ENCODE measurements around the gene HSPG2. TPM values are rescaled to one million over a fixed set of nuclear protein-coding genes. Genes with fewer than 3 reads are reported as not detected.
"Not testable (repeated sequence)": the region's sequence is repeated elsewhere in the genome, so short reads cannot be mapped to it uniquely, and the experiment has no call there.

The HSPG2 gene
- total and polyA plus RNA-seq, 10 of the 15 experiments (the other 5 are each of a cell fraction or from before 2014, with no cell fraction given): 0.30 to 3.4 (median 0.73) TPM; not detected in 2

DNA sequence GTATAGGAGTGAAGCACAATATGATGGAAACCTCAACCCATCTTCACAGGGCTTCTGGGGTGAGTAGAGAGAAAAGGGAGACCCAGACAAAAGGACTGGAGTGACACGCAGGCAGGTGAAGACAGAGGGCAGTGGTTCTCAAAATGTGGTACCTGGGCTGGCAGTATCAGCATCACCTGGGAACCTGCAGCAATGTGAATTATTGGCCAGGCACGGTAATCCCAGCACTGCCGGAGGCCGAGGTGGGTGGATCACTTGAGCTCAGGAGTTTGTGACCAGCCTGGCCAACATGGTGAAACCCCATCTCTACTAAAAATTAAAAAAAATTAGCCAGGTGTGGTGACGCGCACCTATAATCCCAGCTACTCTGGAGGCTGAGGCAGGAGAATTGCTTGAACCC is 45.0 kb upstream of the HSPG2 start:
- H2AFZ ChIP-seq (ENCODE audit: control insufficient read depth, low read depth, low read length); H3K27me3 ChIP-seq (replicated peaks in 1 of 2; ENCODE audit: control insufficient read depth in 2 of 2, insufficient read depth in 2 of 2, low read length in 1 of 2); H3K27ac ChIP-seq (ENCODE audit: control insufficient read depth, insufficient read depth); POLR2A ChIA-PET; intact Hi-C loops (cut with micrococcal nuclease; ENCODE audit: unreplicated experiment); SMC1A ChIA-PET (ENCODE audit: uncharacterized antibody, unreplicated experiment); DNase-seq (ENCODE audit: low read depth, low spot score); H3K4me1 ChIP-seq (ENCODE audit: control insufficient read depth, insufficient read depth, low read length); H3K4me2 ChIP-seq (ENCODE audit: control insufficient read depth, insufficient read depth); H4K20me1 ChIP-seq (ENCODE audit: control insufficient read depth, insufficient read depth); FAIRE-seq; H3K36me3 ChIP-seq (ENCODE audit: control insufficient read depth in 2 of 2, insufficient read depth in 2 of 2, low read length in 1 of 2); H3K4me3 ChIP-seq; H3K9ac ChIP-seq (ENCODE audit: control insufficient read depth, insufficient read depth, low read length); in situ Hi-C loops (cut with MboI); RAD21 ChIA-PET (ENCODE audit: unreplicated experiment); CTCF ChIA-PET; H3K9me3 ChIP-seq (replicated peaks; ENCODE audit: control insufficient read depth, insufficient read depth, low read length); H3K79me2 ChIP-seq (ENCODE audit: control insufficient read depth, insufficient read depth, low read length); BruUV-seq (replicated peaks); ATAC-seq: not testable (repeated sequence)
- WGBS (ENCODE audit: insufficient coverage, insufficient replicate concordance, low lambda C conversion rate, missing lambda C conversion rate): 64% methylated on average over 6 of the region's 6 CpGs

DNA sequence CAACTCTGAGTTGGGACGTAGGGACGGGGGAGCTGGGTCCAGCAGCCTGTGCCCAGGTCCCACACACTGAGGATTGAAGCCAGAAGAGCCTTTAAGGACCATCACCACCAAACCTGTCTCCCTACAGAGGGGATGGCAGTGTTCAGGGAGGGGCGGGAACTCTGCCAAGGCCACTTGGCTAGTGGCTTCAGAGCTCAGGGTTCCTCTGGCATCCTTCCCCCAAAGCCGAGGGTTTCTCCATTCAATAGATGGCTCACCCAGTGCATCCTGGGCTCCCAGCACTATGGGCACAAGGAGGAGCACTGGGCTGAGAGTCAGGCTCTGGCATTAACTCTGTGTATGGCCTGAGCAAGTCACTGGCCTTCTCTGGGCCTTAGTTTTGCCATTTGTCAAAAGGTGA is 44.1 kb upstream of the HSPG2 start:
- FAIRE-seq; H3K79me2 ChIP-seq (ENCODE audit: control insufficient read depth, insufficient read depth, low read length); DNase-seq (ENCODE audit: low read depth, low spot score); in situ Hi-C loops (cut with MboI); H3K4me2 ChIP-seq (ENCODE audit: control insufficient read depth, insufficient read depth); BruUV-seq (replicated peaks); H3K27ac ChIP-seq (ENCODE audit: control insufficient read depth, insufficient read depth); RAD21 ChIA-PET (ENCODE audit: unreplicated experiment); SMC1A ChIA-PET (ENCODE audit: uncharacterized antibody, unreplicated experiment); POLR2A ChIA-PET; H3K4me3 ChIP-seq; H2AFZ ChIP-seq (ENCODE audit: control insufficient read depth, low read depth, low read length); intact Hi-C loops (cut with micrococcal nuclease; ENCODE audit: unreplicated experiment); H3K27me3 ChIP-seq (replicated peaks in 1 of 2; ENCODE audit: control insufficient read depth in 2 of 2, insufficient read depth in 2 of 2, low read length in 1 of 2); H3K4me1 ChIP-seq (ENCODE audit: control insufficient read depth, insufficient read depth, low read length); ATAC-seq; H3K9ac ChIP-seq (ENCODE audit: control insufficient read depth, insufficient read depth, low read length); H3K36me3 ChIP-seq (ENCODE audit: control insufficient read depth in 2 of 2, insufficient read depth in 2 of 2, low read length in 1 of 2); H3K9me3 ChIP-seq (replicated peaks; ENCODE audit: control insufficient read depth, insufficient read depth, low read length); H4K20me1 ChIP-seq (ENCODE audit: control insufficient read depth, insufficient read depth): not testable (repeated sequence)
- 0% methylated on average over 2 of the region's 4 CpGs for WGBS (ENCODE audit: insufficient coverage, insufficient replicate concordance, low lambda C conversion rate, missing lambda C conversion rate)
- CTCF ChIA-PET: interaction anchor here (1.1 kb wide), 1 partner anchor 25 kb away, joined by 4 read pairs; no protein-coding TSS in a partner anchor

DNA sequence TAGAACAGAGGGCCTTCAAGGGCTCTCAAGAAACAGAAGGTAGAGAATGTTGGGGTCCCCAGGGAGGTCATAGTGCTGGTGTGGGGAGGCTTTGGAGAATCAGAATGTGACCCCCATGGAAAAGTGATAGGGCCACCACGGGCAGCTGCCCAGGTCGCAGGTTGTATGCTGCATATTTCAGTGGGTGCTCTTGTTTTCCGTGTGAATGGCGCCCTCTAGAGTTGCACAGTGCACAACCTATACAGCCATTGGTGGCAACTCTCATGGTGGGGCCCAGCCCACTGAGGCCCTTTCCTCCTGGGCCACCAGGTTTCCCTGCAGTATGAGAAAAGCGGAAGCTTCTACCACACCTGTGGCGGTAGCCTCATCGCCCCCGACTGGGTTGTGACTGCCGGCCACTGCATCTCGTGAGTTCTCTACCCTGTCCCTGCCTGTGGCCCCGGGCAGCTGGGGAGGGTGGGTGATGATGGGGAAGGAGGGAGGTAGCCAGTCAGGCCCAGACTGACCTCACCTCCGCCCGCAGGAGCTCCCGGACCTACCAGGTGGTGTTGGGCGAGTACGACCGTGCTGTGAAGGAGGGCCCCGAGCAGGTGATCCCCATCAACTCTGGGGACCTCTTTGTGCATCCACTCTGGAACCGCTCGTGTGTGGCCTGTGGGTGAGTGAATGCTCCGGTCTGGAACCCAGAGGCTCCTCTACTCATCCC is 43.6 kb upstream of the HSPG2 start:
- H3K27ac ChIP-seq (ENCODE audit: control insufficient read depth, insufficient read depth); DNase-seq (ENCODE audit: low read depth, low spot score); H3K9me3 ChIP-seq (replicated peaks; ENCODE audit: control insufficient read depth, insufficient read depth, low read length); H3K36me3 ChIP-seq (ENCODE audit: control insufficient read depth in 2 of 2, insufficient read depth in 2 of 2, low read length in 1 of 2); H3K4me2 ChIP-seq (ENCODE audit: control insufficient read depth, insufficient read depth); H3K79me2 ChIP-seq (ENCODE audit: control insufficient read depth, insufficient read depth, low read length); BruUV-seq (replicated peaks); H2AFZ ChIP-seq (ENCODE audit: control insufficient read depth, low read depth, low read length); H3K27me3 ChIP-seq (replicated peaks in 1 of 2; ENCODE audit: control insufficient read depth in 2 of 2, insufficient read depth in 2 of 2, low read length in 1 of 2); FAIRE-seq; POLR2A ChIA-PET; H4K20me1 ChIP-seq (ENCODE audit: control insufficient read depth, insufficient read depth); intact Hi-C loops (cut with micrococcal nuclease; ENCODE audit: unreplicated experiment); in situ Hi-C loops (cut with MboI); H3K9ac ChIP-seq (ENCODE audit: control insufficient read depth, insufficient read depth, low read length); SMC1A ChIA-PET (ENCODE audit: uncharacterized antibody, unreplicated experiment); H3K4me1 ChIP-seq (ENCODE audit: control insufficient read depth, insufficient read depth, low read length); H3K4me3 ChIP-seq; RAD21 ChIA-PET (ENCODE audit: unreplicated experiment): not testable (repeated sequence)
- CTCF ChIA-PET: interaction anchor here (1.1 kb wide), 1 partner anchor 25 kb away, joined by 4 read pairs; no protein-coding TSS in a partner anchor
- WGBS (ENCODE audit: insufficient coverage, insufficient replicate concordance, low lambda C conversion rate, missing lambda C conversion rate): 22% methylated on average over 12 of the region's 21 CpGs
- ATAC-seq: peak; percentile 75

DNA sequence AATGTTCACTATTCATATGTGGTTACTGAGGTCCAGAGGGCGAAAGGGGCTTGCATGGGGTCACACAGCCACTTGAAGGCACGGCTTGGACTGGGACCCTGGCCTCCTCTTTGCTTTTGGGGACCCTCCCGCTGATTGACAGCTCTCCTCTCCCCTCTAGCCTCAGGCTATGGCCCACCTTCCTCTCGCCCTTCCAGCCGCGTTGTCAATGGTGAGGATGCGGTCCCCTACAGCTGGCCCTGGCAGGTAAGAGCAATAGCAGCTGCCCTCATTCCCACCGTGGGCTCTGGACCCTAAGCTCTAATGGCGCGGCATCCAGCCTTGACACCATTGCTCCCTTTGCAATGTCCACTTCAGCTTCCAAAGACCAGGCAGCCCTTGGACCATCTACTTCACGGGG is 41.1 kb upstream of the HSPG2 start:
- BruUV-seq (replicated peaks): not testable (repeated sequence)

More for the DNA sequence above, 41.1 kb upstream of the HSPG2 start:
- H3K4me2 ChIP-seq (ENCODE audit: control insufficient read depth, insufficient read depth); H3K9me3 ChIP-seq (replicated peaks; ENCODE audit: control insufficient read depth, insufficient read depth, low read length); H3K4me3 ChIP-seq; H2AFZ ChIP-seq (ENCODE audit: control insufficient read depth, low read depth, low read length); DNase-seq (ENCODE audit: low read depth, low spot score); H4K20me1 ChIP-seq (ENCODE audit: control insufficient read depth, insufficient read depth); SMC1A ChIA-PET (ENCODE audit: uncharacterized antibody, unreplicated experiment); H3K36me3 ChIP-seq (ENCODE audit: control insufficient read depth in 2 of 2, insufficient read depth in 2 of 2, low read length in 1 of 2); H3K79me2 ChIP-seq (ENCODE audit: control insufficient read depth, insufficient read depth, low read length); FAIRE-seq; H3K4me1 ChIP-seq (ENCODE audit: control insufficient read depth, insufficient read depth, low read length); H3K27me3 ChIP-seq (replicated peaks in 1 of 2; ENCODE audit: control insufficient read depth in 2 of 2, insufficient read depth in 2 of 2, low read length in 1 of 2); H3K27ac ChIP-seq (ENCODE audit: control insufficient read depth, insufficient read depth); in situ Hi-C loops (cut with MboI); H3K9ac ChIP-seq (ENCODE audit: control insufficient read depth, insufficient read depth, low read length); ATAC-seq; RAD21 ChIA-PET (ENCODE audit: unreplicated experiment); POLR2A ChIA-PET; intact Hi-C loops (cut with micrococcal nuclease; ENCODE audit: unreplicated experiment): not testable (repeated sequence)
- WGBS (ENCODE audit: insufficient coverage, insufficient replicate concordance, low lambda C conversion rate, missing lambda C conversion rate): 33% methylated on average over 11 of the region's 11 CpGs
- CTCF ChIA-PET: interaction anchor here (0.6 to 0.9 kb wide), 2 partner anchors 45 to 115 kb away, joined by 3 read pairs; no protein-coding TSS in a partner anchor

All from GM12878 (cell line).